CD14-positive monocyte (primary cell): ENCODE data around the gene EPS8L3. TPM values are rescaled to one million over a fixed set of nuclear protein-coding genes. Genes with fewer than 3 reads are reported as not detected.

Experiments
- DNase-seq, 3 donors: peaks; one replicate each; pipeline ENCODE4 v3.0.0-alpha.2; 2011 to 2022
- H2AFZ ChIP-seq: 2 replicates; pipeline ENCODE4 v1.6.0; 2012; ENCODE audit warnings: mild to moderate bottlenecking, low read depth, low read length, inconsistent platforms; ENCODE audit not compliant: insufficient read depth, poor library complexity, severe bottlenecking
- H3K27ac ChIP-seq, 2 donors: 1 replicate in 1 of 2; 2 replicates in 1 of 2; pipeline ENCODE4 v1.5.1; 2012 to 2013; ENCODE audit warnings: low read length in 2 of 2, control low read depth in 1 of 2, inconsistent platforms in 1 of 2, low read depth in 1 of 2, mild to moderate bottlenecking in 1 of 2
- H3K27me3 ChIP-seq, 2 donors: one replicate each; pipeline versions ENCODE4 v1.6.0 to v1.6.1; 2011 to 2013; ENCODE audit warnings: low read length in 2 of 2; ENCODE audit not compliant: control insufficient read depth in 2 of 2, insufficient read depth in 2 of 2
- H3K36me3 ChIP-seq, 2 donors: replicated peaks in 1 of 2; 1 replicate in 1 of 2; 2 replicates in 1 of 2; pipeline versions ENCODE4 v1.5.1 to v1.6.1; 2012 to 2013; ENCODE audit warnings: low read length in 2 of 2, control low read depth in 1 of 2, inconsistent platforms in 1 of 2, mild to moderate bottlenecking in 1 of 2; ENCODE audit not compliant: insufficient read depth in 2 of 2, control insufficient read depth in 1 of 2
- H3K4me1 ChIP-seq, 2 donors: 1 replicate in 1 of 2; 2 replicates in 1 of 2; pipeline versions ENCODE4 v1.5.1 to v1.6.1; 2012 to 2013; ENCODE audit warnings: low read length in 2 of 2, control low read depth in 1 of 2, inconsistent platforms in 1 of 2, mild to moderate bottlenecking in 1 of 2, moderate library complexity in 1 of 2; ENCODE audit not compliant: insufficient read depth in 2 of 2, control insufficient read depth in 1 of 2
- H3K4me2 ChIP-seq: replicated peaks from 2 replicates; pipeline ENCODE3; 2012; ENCODE audit warnings: low read length, moderate library complexity, mild to moderate bottlenecking; ENCODE audit not compliant: poor library complexity, severe bottlenecking; ENCODE audit errors: extremely low read depth
- H3K4me3 ChIP-seq, 3 experiments: fragments of 200-600 bp in 1 of 3; sonication (generic) in 1 of 3; replicated peaks in 1 of 3; 1 replicate in 2 of 3; 2 replicates in 1 of 3; pipeline ENCODE4 v1.5.1; 2011 to 2013; ENCODE audit warnings: low read length in 3 of 3, mild to moderate bottlenecking in 3 of 3, control low read depth in 2 of 3, low read depth in 2 of 3, inconsistent platforms in 1 of 3, moderate library complexity in 1 of 3
- H3K79me2 ChIP-seq: 2 replicates; pipeline ENCODE4 v1.6.0; 2012; ENCODE audit warnings: mild to moderate bottlenecking, control low read depth, inconsistent platforms, low read length, moderate library complexity; ENCODE audit not compliant: insufficient read depth
- H3K9ac ChIP-seq: 2 replicates; pipeline ENCODE4 v1.6.0; 2017; ENCODE audit warnings: low read length, mild to moderate bottlenecking; ENCODE audit not compliant: insufficient read depth, poor library complexity, severe bottlenecking
- H3K9me3 ChIP-seq, 2 donors: replicated peaks in 1 of 2; 1 replicate in 1 of 2; 2 replicates in 1 of 2; pipeline versions ENCODE4 v1.5.1 to v1.6.1; 2012 to 2013; ENCODE audit warnings: low read length in 2 of 2, control low read depth in 1 of 2; ENCODE audit not compliant: control insufficient read depth in 1 of 2, insufficient read depth in 1 of 2
- H4K20me1 ChIP-seq: 2 replicates; pipeline ENCODE4 v1.6.0; 2012; ENCODE audit warnings: mild to moderate bottlenecking, low read length, control low read depth, moderate library complexity; ENCODE audit not compliant: insufficient read depth
- H3K27ac Mint-ChIP-seq, 7 donors: one replicate each; pipeline ENCODE4 v1.8.0; 2020; ENCODE audit warnings: mild to moderate bottlenecking in 7 of 7, mixed read lengths in 7 of 7, moderate library complexity in 6 of 7, inconsistent platforms in 2 of 7
- H3K27me3 Mint-ChIP-seq, 3 donors: one replicate each; pipeline ENCODE4 v1.8.0; 2021 to 2022; ENCODE audit warnings: low read depth in 3 of 3, mild to moderate bottlenecking in 3 of 3, mixed read lengths in 3 of 3, moderate library complexity in 3 of 3, inconsistent platforms in 1 of 3
- H3K36me3 Mint-ChIP-seq, 2 donors: one replicate each; pipeline ENCODE4 v1.8.0; 2020; ENCODE audit warnings: mixed read lengths in 2 of 2, inconsistent platforms in 1 of 2, mild to moderate bottlenecking in 1 of 2
- H3K4me1 Mint-ChIP-seq: one replicate; pipeline ENCODE4 v1.8.0; 2020; ENCODE audit warnings: mild to moderate bottlenecking, mixed read lengths
- H3K4me3 Mint-ChIP-seq, 2 donors: one replicate each; pipeline ENCODE4 v1.8.0; 2020; ENCODE audit warnings: mild to moderate bottlenecking in 2 of 2, mixed read lengths in 2 of 2, moderate library complexity in 1 of 2
- H3K9me3 Mint-ChIP-seq, 7 donors: one replicate each; pipeline ENCODE4 v1.8.0; 2020 to 2022; ENCODE audit warnings: mixed read lengths in 7 of 7, mild to moderate bottlenecking in 6 of 7, moderate library complexity in 6 of 7, inconsistent platforms in 2 of 7
- CTCF ChIP-seq: fragments of 200-600 bp; IDR thresholded peaks from one replicate; pipeline ENCODE4 v1.8.0; 2022; ENCODE audit warnings: antibody characterized with exemption, mild to moderate bottlenecking
- WGBS: methylation state at CpG from one replicate; pipeline ENCODE4 v1.1.5; 2013; ENCODE audit warnings: missing lambda C conversion rate; ENCODE audit not compliant: insufficient coverage; 5-methylcytosine and 5-hydroxymethylcytosine counted together
- intact Hi-C, 2 donors: fragments of 100-400 bp; cut with micrococcal nuclease; formaldehyde crosslinking; loops; one replicate each; pipeline versions ENCODE4 v1.15.0 to v1.15.1; 2023
- polyA plus RNA-seq, 3 donors: library from polyadenylated mRNA; depleted of rRNA in 1 of 3; unstranded in 2 of 3; stranded (reverse) in 1 of 3; fragments of 300-500 nt in 2 of 3; fragments of >200 nt in 1 of 3; fragmentation: Illumina TruSeq in 2 of 3; gene quantifications; 1 replicate in 2 of 3; 2 replicates in 1 of 3; pipeline ENCODE4 v1.2.3, GENCODE V29; 2012 to 2021

The EPS8L3 gene
- polyA plus RNA-seq, 3 donors, result not detected

- Mint-ChIP-seq H3K9me3 (no peaks in the 10 kb centered on the region), H3K27ac (peak overlapping the region in 3 of 7 donors; percentile 65 to 83 (median 73)), H3K36me3 (no peaks in the 10 kb centered on the region), H3K27me3 (peaks cover 0 to 10% (median 2%) of the 10 kb centered on the region in 3 donors), H3K4me3 (no peak overlapping the region), H3K4me1 (peaks cover 24% of the 10 kb centered on the region)
- Histone ChIP-seq H3K27ac (no peak overlapping the region), H4K20me1 (no peaks in the 10 kb centered on the region), H3K79me2 (no peaks in the 10 kb centered on the region), H3K4me1 (peaks cover 20 to 22% of the 10 kb centered on the region in 2 donors), H3K27me3 (no peaks in the 10 kb centered on the region), H3K4me3 (no peak overlapping the region), H3K36me3 (no peaks in the 10 kb centered on the region), H3K9me3 (no peaks in the 10 kb centered on the region), H3K9ac (no peak overlapping the region), H2AFZ (no peak overlapping the region), H3K4me2 (no peak overlapping the region)
- WGBS, result 91% methylated on average over 8 of the region's 13 CpGs
- no peak for TF ChIP-seq CTCF
- no peak for DNase-seq
- intact Hi-C loops, result no loop called here
Measured at GRCh38 chr1:109764561-109765482, 1.1 kb upstream of the EPS8L3 start.

- H2AFZ ChIP-seq, result peak overlapping the region; percentile 71
- Mint-ChIP-seq H3K4me3 (peak overlapping the region in 1 of 2 donors; percentile 57), H3K9me3 (no peaks in the 10 kb centered on the region), H3K27me3 (peaks cover 0 to 6% (median 2%) of the 10 kb centered on the region in 3 donors), H3K4me1 (peaks cover 27% of the 10 kb centered on the region), H3K27ac (peak overlapping the region; percentile 75 to 92 (median 81)), H3K36me3 (no peaks in the 10 kb centered on the region)
- H3K4me2 ChIP-seq, result peak overlapping the region; percentile 47
- H3K27me3 ChIP-seq, result no peaks in the 10 kb centered on the region
- no peaks in the 10 kb centered on the region for H3K9me3 ChIP-seq
- peaks cover 20 to 22% of the 10 kb centered on the region in 2 donors for H3K4me1 ChIP-seq
- DNase-seq, result peak; percentile 58 to 87 (median 63)
- peak overlapping the region; percentile 66 for H3K9ac ChIP-seq
- H3K27ac ChIP-seq, result peak overlapping the region; percentile 45 to 84
- intact Hi-C loops, result no loop called here
- 80% methylated on average over 7 of the region's 11 CpGs for WGBS
- H3K79me2 ChIP-seq, result no peaks in the 10 kb centered on the region
- TF ChIP-seq CTCF, result no peak
- H3K4me3 ChIP-seq, result peak overlapping the region in 1 of 3 experiments; percentile 21
- no peaks in the 10 kb centered on the region for H3K36me3 ChIP-seq
- no peaks in the 10 kb centered on the region for H4K20me1 ChIP-seq
Measured at GRCh38 chr1:109762821-109763645, 690 bp downstream of the EPS8L3 start.
